ENCODE data around the gene IL36B. TPM values are rescaled to one million over a fixed set of nuclear protein-coding genes. Genes with fewer than 3 reads are reported as not detected.

IL36B gene
- total and polyA plus RNA-seq, 2 experiments from 2014 or later, result not detected

DNA sequence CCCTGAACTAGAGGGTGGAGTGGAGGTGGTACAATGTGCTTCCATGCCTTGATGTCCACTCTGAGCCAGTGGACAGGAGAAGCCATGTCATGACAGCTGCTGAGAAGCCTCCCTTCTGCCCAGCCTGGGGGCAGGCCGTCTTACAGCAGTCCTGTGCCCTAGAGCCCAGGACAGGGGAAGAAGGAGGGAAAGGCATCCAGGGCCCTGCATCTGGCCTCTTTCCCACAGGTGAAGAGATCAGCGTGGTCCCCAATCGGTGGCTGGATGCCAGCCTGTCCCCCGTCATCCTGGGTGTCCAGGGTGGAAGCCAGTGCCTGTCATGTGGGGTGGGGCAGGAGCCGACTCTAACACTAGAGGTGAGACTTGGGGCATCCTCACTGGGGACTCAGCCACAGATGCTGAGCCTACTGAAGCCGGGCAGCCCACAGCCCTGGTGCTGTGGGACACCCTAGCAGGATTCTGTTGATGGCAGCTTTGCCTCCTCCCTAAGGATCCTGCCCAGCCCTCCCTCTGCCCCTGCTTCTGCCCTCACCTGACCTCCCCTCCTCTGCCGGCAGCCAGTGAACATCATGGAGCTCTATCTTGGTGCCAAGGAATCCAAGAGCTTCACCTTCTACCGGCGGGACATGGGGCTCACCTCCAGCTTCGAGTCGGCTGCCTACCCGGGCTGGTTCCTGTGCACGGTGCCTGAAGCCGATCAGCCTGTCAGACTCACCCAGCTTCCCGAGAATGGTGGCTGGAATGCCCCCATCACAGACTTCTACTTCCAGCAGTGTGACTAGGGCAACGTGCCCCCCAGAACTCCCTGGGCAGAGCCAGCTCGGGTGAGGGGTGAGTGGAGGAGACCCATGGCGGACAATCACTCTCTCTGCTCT, 9.5 kb upstream of the IL36B start:
- no peaks in the 10 kb centered on the region for H3K9me2 ChIP-seq (replicated peaks; ENCODE audit: insufficient read depth)
- no peaks in the 10 kb centered on the region for H3K4me1 ChIP-seq (ENCODE audit: insufficient read depth)
- no peaks in the 10 kb centered on the region for H3K79me2 ChIP-seq
- peak; percentile 1 for DNase-seq (ENCODE audit: low spot score)
- H2AFZ ChIP-seq, result no peak overlapping the region
- no peaks in the 10 kb centered on the region for H3K9me3 ChIP-seq (ENCODE audit: low read depth)
- H3K4me3 ChIP-seq, result no peak overlapping the region
- H3K36me3 ChIP-seq (replicated peaks; ENCODE audit: insufficient read depth, low read depth), result no peaks in the 10 kb centered on the region
- no peaks in the 10 kb centered on the region for H4K20me1 ChIP-seq (ENCODE audit: insufficient read depth, poor library complexity, severe bottlenecking)
- WGBS (ENCODE audit: low lambda C conversion rate, missing lambda C conversion rate), result 90% methylated on average over 18 of the region's 18 CpGs
- H3K4me2 ChIP-seq, result no peak overlapping the region
- H3K27me3 ChIP-seq, result no peaks in the 10 kb centered on the region
- TF ChIP-seq, protein P1, sequence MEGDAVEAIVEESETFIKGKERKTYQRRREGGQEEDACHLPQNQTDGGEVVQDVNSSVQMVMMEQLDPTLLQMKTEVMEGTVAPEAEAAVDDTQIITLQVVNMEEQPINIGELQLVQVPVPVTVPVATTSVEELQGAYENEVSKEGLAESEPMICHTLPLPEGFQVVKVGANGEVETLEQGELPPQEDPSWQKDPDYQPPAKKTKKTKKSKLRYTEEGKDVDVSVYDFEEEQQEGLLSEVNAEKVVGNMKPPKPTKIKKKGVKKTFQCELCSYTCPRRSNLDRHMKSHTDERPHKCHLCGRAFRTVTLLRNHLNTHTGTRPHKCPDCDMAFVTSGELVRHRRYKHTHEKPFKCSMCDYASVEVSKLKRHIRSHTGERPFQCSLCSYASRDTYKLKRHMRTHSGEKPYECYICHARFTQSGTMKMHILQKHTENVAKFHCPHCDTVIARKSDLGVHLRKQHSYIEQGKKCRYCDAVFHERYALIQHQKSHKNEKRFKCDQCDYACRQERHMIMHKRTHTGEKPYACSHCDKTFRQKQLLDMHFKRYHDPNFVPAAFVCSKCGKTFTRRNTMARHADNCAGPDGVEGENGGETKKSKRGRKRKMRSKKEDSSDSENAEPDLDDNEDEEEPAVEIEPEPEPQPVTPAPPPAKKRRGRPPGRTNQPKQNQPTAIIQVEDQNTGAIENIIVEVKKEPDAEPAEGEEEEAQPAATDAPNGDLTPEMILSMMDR (IDR thresholded peaks at IDR 0.05; ENCODE audit: poor library complexity), result no peak
- TF ChIP-seq EZH2 (IDR thresholded peaks at IDR 0.05; ENCODE audit: borderline replicate concordance) (no peak), EZH2phosphoT487 (IDR thresholded peaks at IDR 0.05; ENCODE audit: low read depth, severe bottlenecking, unreplicated experiment) (no peak)
- no peak overlapping the region for H3K27ac ChIP-seq

DNA sequence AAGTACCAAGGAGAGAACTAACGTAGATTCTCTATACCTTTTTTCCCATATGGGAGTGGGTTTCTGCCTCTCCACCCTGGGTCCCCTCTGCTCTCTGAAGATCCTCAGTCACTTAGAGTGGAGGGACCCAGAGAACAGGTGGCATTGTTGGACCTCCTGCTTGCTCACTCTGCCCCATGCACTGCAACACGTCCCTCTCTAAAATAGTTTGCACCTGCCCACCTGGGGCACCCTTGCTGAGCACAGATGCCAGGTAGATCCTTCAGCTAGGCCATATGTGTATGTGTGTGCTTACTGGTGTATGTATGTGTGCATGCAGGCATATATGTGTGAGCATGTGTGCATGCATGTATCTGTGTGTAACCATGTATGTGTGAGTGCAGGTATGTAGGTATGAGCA, 8.6 kb upstream of the IL36B start:
- TF ChIP-seq EZH2phosphoT487 (IDR thresholded peaks at IDR 0.05; ENCODE audit: low read depth, severe bottlenecking, unreplicated experiment), result no peak
- no peak for TF ChIP-seq EZH2 (IDR thresholded peaks at IDR 0.05; ENCODE audit: borderline replicate concordance)
- TF ChIP-seq, protein P1 (IDR thresholded peaks at IDR 0.05; ENCODE audit: poor library complexity), result no peak
- Histone ChIP-seq H3K27ac (no peak overlapping the region), H2AFZ (no peak overlapping the region), H3K79me2 (no peaks in the 10 kb centered on the region), H3K9me3 (ENCODE audit: low read depth) (no peaks in the 10 kb centered on the region), H4K20me1 (ENCODE audit: insufficient read depth, poor library complexity, severe bottlenecking) (no peaks in the 10 kb centered on the region), H3K36me3 (replicated peaks; ENCODE audit: insufficient read depth, low read depth) (no peaks in the 10 kb centered on the region), H3K4me2 (no peak overlapping the region), H3K4me3 (no peak overlapping the region), H3K9me2 (replicated peaks; ENCODE audit: insufficient read depth) (no peaks in the 10 kb centered on the region), H3K27me3 (no peaks in the 10 kb centered on the region), H3K4me1 (ENCODE audit: insufficient read depth) (no peaks in the 10 kb centered on the region)
- DNase-seq (ENCODE audit: low spot score), result no peak
- WGBS (ENCODE audit: low lambda C conversion rate, missing lambda C conversion rate), result 48% methylated on average over 2 of the region's 2 CpGs

DNA sequence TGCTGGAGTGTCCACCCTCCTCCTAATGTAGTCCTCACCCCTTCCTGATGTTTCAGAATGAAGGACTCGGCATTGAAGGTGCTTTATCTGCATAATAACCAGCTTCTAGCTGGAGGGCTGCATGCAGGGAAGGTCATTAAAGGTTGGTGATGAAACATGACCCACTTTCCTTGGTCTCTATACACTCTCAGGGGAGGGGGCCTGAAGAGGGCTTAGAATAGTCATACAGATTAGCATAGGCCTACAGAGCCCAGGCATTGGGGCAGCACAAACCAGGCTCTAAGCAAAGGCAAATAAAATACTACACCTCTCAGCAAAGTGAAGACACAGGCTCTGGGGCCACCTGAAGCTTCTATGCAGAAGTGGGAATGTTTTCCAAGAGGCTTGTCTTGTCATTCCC, 8.1 kb upstream of the IL36B start:
- no peak overlapping the region for H3K27ac ChIP-seq
- WGBS (ENCODE audit: low lambda C conversion rate, missing lambda C conversion rate), result 58% methylated on average over 1 of the region's 1 CpG

More for the DNA sequence above, 8.1 kb upstream of the IL36B start:
- Histone ChIP-seq H3K79me2 (no peaks in the 10 kb centered on the region), H3K36me3 (replicated peaks; ENCODE audit: insufficient read depth, low read depth) (no peaks in the 10 kb centered on the region), H3K4me2 (no peak overlapping the region), H2AFZ (no peak overlapping the region), H3K9me2 (replicated peaks; ENCODE audit: insufficient read depth) (no peaks in the 10 kb centered on the region), H3K4me3 (no peak overlapping the region), H4K20me1 (ENCODE audit: insufficient read depth, poor library complexity, severe bottlenecking) (no peaks in the 10 kb centered on the region), H3K4me1 (ENCODE audit: insufficient read depth) (no peaks in the 10 kb centered on the region), H3K9me3 (ENCODE audit: low read depth) (no peaks in the 10 kb centered on the region), H3K27me3 (no peaks in the 10 kb centered on the region)
- TF ChIP-seq EZH2phosphoT487 (IDR thresholded peaks at IDR 0.05; ENCODE audit: low read depth, severe bottlenecking, unreplicated experiment) (no peak), EZH2 (IDR thresholded peaks at IDR 0.05; ENCODE audit: borderline replicate concordance) (no peak)
- TF ChIP-seq, protein P1 (IDR thresholded peaks at IDR 0.05; ENCODE audit: poor library complexity), result no peak
- no peak for DNase-seq (ENCODE audit: low spot score)

Data from hepatocyte (in vitro differentiated cells).